Endothelial cell (in vitro differentiated cells): ENCODE measurements around the gene PHACTR1. TPM values are rescaled to one million over a fixed set of nuclear protein-coding genes. Genes with fewer than 3 reads are reported as not detected.

Experiments used
- DNase-seq: peaks from one replicate; pipeline ENCODE4 v3.0.0; 2021; ENCODE audit warnings: low spot score
- H3K27ac Mint-ChIP-seq: one replicate; pipeline ENCODE4 v1.8.0; 2021; ENCODE audit warnings: mixed read lengths, inconsistent platforms; ENCODE audit not compliant: unreplicated experiment
- H3K27me3 Mint-ChIP-seq: one replicate; pipeline ENCODE4 v1.8.0; 2021; ENCODE audit warnings: mild to moderate bottlenecking, moderate library complexity, mixed read lengths, inconsistent platforms; ENCODE audit not compliant: unreplicated experiment
- H3K36me3 Mint-ChIP-seq: one replicate; pipeline ENCODE4 v1.8.0; 2021; ENCODE audit warnings: mild to moderate bottlenecking, low read depth, mixed read lengths, inconsistent platforms; ENCODE audit not compliant: unreplicated experiment
- H3K4me1 Mint-ChIP-seq: one replicate; pipeline ENCODE4 v1.8.0; 2021; ENCODE audit warnings: mild to moderate bottlenecking, mixed read lengths, inconsistent platforms; ENCODE audit not compliant: unreplicated experiment
- H3K4me3 Mint-ChIP-seq: one replicate; pipeline ENCODE4 v1.8.0; 2021; ENCODE audit warnings: mild to moderate bottlenecking, mixed read lengths, inconsistent platforms; ENCODE audit not compliant: unreplicated experiment
- H3K9me3 Mint-ChIP-seq: one replicate; pipeline ENCODE4 v1.8.0; 2021; ENCODE audit warnings: mixed read lengths, inconsistent platforms; ENCODE audit not compliant: unreplicated experiment
- CTCF ChIP-seq: fragments of 200-600 bp; sonication (generic); IDR thresholded peaks from one replicate; pipeline ENCODE4 v1.5.0; 2021; ENCODE audit warnings: antibody characterized with exemption; ENCODE audit not compliant: unreplicated experiment
- total RNA-seq: library from RNA; stranded (reverse); fragmentation: NEBNext Ultra II Directional; extraction: Animal tissue kit (Norgen Biotek cat#: 25700); gene quantifications from one replicate; pipeline ENCODE4 v1.2.1, GENCODE V29; 2021; ENCODE audit not compliant: unreplicated experiment

Gene PHACTR1
- total RNA-seq, 1 donor from 2014 or later: 39.9 TPM

DNA sequence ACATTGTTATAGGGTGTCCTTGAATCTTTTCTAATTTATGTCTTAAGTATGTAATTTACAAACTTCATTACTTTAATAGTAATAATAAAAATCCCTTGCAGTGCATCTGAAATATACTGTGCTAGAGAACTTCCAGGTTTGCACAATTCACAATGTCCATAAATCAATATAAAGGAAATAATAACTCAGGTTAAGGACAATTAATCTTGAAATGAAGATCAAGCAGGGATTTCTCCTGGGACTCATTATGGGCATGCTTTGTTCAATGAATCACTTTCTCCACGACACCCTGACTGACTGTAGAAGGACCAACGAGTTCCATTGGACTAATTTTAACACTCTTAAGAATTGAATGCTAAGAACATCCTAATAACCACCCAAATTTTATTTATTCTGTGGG, 110.0 kb downstream of the PHACTR1 start:
- Mint-ChIP-seq H3K4me1 (peaks cover 3% of the 10 kb centered on the region), H3K9me3 (no peaks in the 10 kb centered on the region), H3K27me3 (no peaks in the 10 kb centered on the region), H3K27ac (no peak overlapping the region), H3K36me3 (no peaks in the 10 kb centered on the region), H3K4me3 (no peak overlapping the region)
- TF ChIP-seq CTCF: no peak
- DNase-seq: no peak

GRCh38 chr6:12827921-12828320, 111.4 kb downstream of the PHACTR1 start:
- Mint-ChIP-seq H3K4me3 (no peak overlapping the region), H3K4me1 (peaks cover 3% of the 10 kb centered on the region), H3K27ac (no peak overlapping the region), H3K36me3 (no peaks in the 10 kb centered on the region), H3K9me3 (no peaks in the 10 kb centered on the region), H3K27me3 (no peaks in the 10 kb centered on the region)
- no peak for TF ChIP-seq CTCF
- no peak for DNase-seq

DNA sequence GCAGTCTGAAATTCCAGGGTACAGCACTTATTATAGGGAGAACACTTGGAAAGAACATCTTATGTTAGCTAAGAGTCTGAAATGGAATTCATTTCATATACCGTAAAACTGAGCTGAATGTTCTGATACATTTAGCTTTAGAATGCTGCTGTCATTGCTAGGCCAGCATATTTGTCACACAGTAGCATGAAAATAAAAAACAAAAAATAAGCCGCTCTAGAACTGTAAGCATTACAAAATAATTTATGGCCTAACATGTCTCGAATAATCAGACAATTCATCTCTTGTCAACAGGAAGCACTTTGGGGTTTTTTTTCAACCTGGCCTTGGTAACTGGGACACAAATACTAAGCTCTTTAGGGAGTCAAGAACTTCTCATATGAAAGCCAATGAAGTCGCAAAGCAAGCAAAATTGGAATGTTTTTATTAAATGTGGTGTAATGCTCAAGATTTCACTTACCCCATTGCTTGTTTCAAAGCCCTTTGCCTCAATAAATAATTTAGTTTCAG, 115.7 kb downstream of the PHACTR1 start:
- Mint-ChIP-seq H3K9me3 (peaks cover 4% of the 10 kb centered on the region), H3K27me3 (no peaks in the 10 kb centered on the region), H3K4me1 (no peaks in the 10 kb centered on the region), H3K27ac (no peak overlapping the region), H3K4me3 (no peak overlapping the region), H3K36me3 (no peaks in the 10 kb centered on the region)
- no peak for TF ChIP-seq CTCF
- no peak for DNase-seq

- no peak overlapping the region for H3K4me3 Mint-ChIP-seq
- peaks cover 4% of the 10 kb centered on the region for H3K9me3 Mint-ChIP-seq
- H3K27ac Mint-ChIP-seq: no peak overlapping the region
- H3K36me3 Mint-ChIP-seq: no peaks in the 10 kb centered on the region
- H3K4me1 Mint-ChIP-seq: no peaks in the 10 kb centered on the region
- H3K27me3 Mint-ChIP-seq: no peaks in the 10 kb centered on the region
- no peak for DNase-seq
- TF ChIP-seq CTCF: no peak
Observed at GRCh38 chr6:12836009-12836408, 119.4 kb downstream of the PHACTR1 start.

- Mint-ChIP-seq H3K27me3 (no peaks in the 10 kb centered on the region), H3K27ac (no peak overlapping the region), H3K9me3 (peaks cover 4% of the 10 kb centered on the region), H3K4me3 (no peak overlapping the region), H3K4me1 (no peaks in the 10 kb centered on the region), H3K36me3 (no peaks in the 10 kb centered on the region)
- TF ChIP-seq CTCF: no peak
- DNase-seq: no peak
Observed at GRCh38 chr6:12841619-12842018, 125.1 kb downstream of the PHACTR1 start.
